Choroid plexus epithelial cell (primary cell): ENCODE data around the gene SLFN12.
A peak's percentile ranks its signal among the peaks of the same experiment; 100 is the strongest.
"Not testable (repeated sequence)": the region's sequence is repeated elsewhere in the genome, so short reads cannot be mapped to it uniquely, and the experiment has no call there.

Experiments
- DNase-seq: peaks from one replicate; pipeline ENCODE4 v3.0.0-alpha.2; 2010; ENCODE audit warnings: low read depth
- H3K4me3 ChIP-seq: 2 replicates; pipeline ENCODE4 v1.5.1; 2011; ENCODE audit warnings: low read depth, mild to moderate bottlenecking, control low read depth, low read length, moderate library complexity
- CTCF ChIP-seq: conservative IDR thresholded peaks from 2 replicates; pipeline ENCODE4 v1.5.1; 2011; ENCODE audit warnings: low read depth, mild to moderate bottlenecking, control low read depth, inconsistent platforms, low read length, moderate library complexity

SLFN12 gene

GRCh38 chr17:35414247-35414646, 18.1 kb downstream of the SLFN12 start:
- no peak overlapping the region for H3K4me3 ChIP-seq
- TF ChIP-seq CTCF: no peak
- DNase-seq: no peak

GRCh38 chr17:35407531-35407930, 24.8 kb downstream of the SLFN12 start:
- no peak for TF ChIP-seq CTCF
- no peak for DNase-seq
- H3K4me3 ChIP-seq: no peak overlapping the region

- DNase-seq: no peak
- no peak for TF ChIP-seq CTCF
- H3K4me3 ChIP-seq: no peak overlapping the region
Observed at GRCh38 chr17:35406568-35406967, 25.7 kb downstream of the SLFN12 start.

GRCh38 chr17:35404360-35404759, 27.9 kb downstream of the SLFN12 start:
- TF ChIP-seq CTCF: no peak
- H3K4me3 ChIP-seq: no peak overlapping the region
- peak; percentile 2 for DNase-seq

- not testable (repeated sequence) for H3K4me3 ChIP-seq
Observed at GRCh38 chr17:35393783-35394182, 38.5 kb downstream of the SLFN12 start.

GRCh38 chr17:35390663-35391062, 41.6 kb downstream of the SLFN12 start:
- TF ChIP-seq CTCF: no peak
- no peak overlapping the region for H3K4me3 ChIP-seq
- DNase-seq: peak; percentile 15

More at GRCh38 chr17:35393783-35394182, 38.5 kb downstream of the SLFN12 start:
- DNase-seq: not testable (repeated sequence)

GRCh38 chr17:35390156-35390555, 42.1 kb downstream of the SLFN12 start:
- no peak overlapping the region for H3K4me3 ChIP-seq
- no peak for TF ChIP-seq CTCF
- DNase-seq: no peak

GRCh38 chr17:35387496-35387895, 44.8 kb downstream of the SLFN12 start:
- no peak overlapping the region for H3K4me3 ChIP-seq
- DNase-seq: no peak
- no peak for TF ChIP-seq CTCF
